Right atrium auricular region (tissue), 2 donors: ENCODE results near the gene MCRS1. TPM values are rescaled to one million over a fixed set of nuclear protein-coding genes. Genes with fewer than 3 reads are reported as not detected.

Experiments
- DNase-seq: peaks from one replicate; pipeline ENCODE4 v3.0.0-alpha.2; 2019; ENCODE audit warnings: low spot score
- H3K27ac ChIP-seq, 2 donors: fragments of 200-600 bp; sonication (generic); 1 replicate in 1 of 2; 2 replicates in 1 of 2; pipeline ENCODE4 v1.5.1; 2016 to 2019
- H3K27me3 ChIP-seq, 2 donors: fragments of 200-600 bp; sonication (generic); one replicate each; pipeline versions ENCODE4 v1.5.1 to v1.6.0; 2017 to 2019
- H3K36me3 ChIP-seq: fragments of 200-600 bp; sonication (generic); one replicate; pipeline ENCODE4 v1.5.1; 2016
- H3K4me1 ChIP-seq, 2 donors: fragments of 200-600 bp; sonication (generic); one replicate each; pipeline versions ENCODE4 v1.5.1 to v1.6.0; 2017 to 2019
- H3K4me3 ChIP-seq, 2 donors: fragments of 200-600 bp; sonication (generic); 1 replicate in 1 of 2; 2 replicates in 1 of 2; pipeline ENCODE4 v1.5.1; 2017 to 2019; ENCODE audit warnings: mild to moderate bottlenecking in 1 of 2, moderate library complexity in 1 of 2
- H3K9me3 ChIP-seq, 2 donors: fragments of 200-600 bp; sonication (generic); one replicate each; pipeline ENCODE4 v1.5.1; 2019
- total RNA-seq, 2 donors: library from RNA; depleted of rRNA; stranded (reverse); fragments of >200 nt; gene quantifications; one replicate each; pipeline ENCODE4 v1.1.0, GENCODE V29; 2016
- TF ChIP-seq, protein P1 (sequence below), 2 donors: fragments of 200-600 bp; sonication (generic); IDR thresholded peaks; one replicate each; pipeline ENCODE4 v1.5.1; 2019; ENCODE audit warnings: antibody characterized with exemption in 2 of 2

Gene MCRS1
- total RNA-seq, 2 donors from 2014 or later, result 81.8 to 82.8 TPM

DNA sequence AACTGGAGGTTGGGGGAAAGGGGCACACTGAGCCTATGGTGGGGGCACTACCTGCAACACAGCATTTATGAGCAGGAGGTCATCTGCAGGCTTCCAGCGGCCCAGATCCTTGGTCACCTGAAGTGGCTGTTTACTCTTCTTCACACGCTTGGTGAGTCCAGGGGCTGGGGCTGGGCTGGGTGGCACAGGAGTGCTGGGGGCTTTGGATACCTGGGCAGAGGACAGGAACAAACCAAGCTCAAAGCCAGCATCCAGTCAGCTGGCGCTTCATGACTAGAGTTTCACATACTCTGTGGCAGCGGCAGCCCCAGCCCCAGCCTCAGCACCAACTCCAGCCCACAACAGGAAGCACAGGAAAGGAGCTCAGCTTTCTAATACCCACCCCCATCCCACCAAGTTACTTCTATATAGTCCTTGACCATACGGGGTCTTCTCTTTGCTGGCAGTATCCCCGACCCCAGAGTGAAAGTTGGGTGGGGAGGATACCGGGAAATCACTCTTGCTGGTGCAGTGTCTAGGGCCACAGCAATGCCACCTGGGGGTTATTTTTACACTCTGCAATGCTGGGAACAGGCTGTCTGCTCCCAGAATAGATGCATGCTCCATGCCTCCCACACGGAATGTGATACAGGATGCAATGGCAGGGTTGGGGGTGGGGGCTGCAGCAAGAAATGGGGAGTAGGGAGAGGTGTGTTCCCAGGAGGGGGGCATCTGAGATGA is 3.1 kb downstream of the MCRS1 start:
- no peaks in the 10 kb centered on the region for H3K27me3 ChIP-seq
- peak overlapping the region; percentile 91 for H3K27ac ChIP-seq
- peaks cover 48% of the 10 kb centered on the region for H3K36me3 ChIP-seq
- no peak for DNase-seq
- peak overlapping the region; percentile 13 to 15 for H3K4me3 ChIP-seq
- no peaks in the 10 kb centered on the region for H3K9me3 ChIP-seq
- TF ChIP-seq, protein P1, sequence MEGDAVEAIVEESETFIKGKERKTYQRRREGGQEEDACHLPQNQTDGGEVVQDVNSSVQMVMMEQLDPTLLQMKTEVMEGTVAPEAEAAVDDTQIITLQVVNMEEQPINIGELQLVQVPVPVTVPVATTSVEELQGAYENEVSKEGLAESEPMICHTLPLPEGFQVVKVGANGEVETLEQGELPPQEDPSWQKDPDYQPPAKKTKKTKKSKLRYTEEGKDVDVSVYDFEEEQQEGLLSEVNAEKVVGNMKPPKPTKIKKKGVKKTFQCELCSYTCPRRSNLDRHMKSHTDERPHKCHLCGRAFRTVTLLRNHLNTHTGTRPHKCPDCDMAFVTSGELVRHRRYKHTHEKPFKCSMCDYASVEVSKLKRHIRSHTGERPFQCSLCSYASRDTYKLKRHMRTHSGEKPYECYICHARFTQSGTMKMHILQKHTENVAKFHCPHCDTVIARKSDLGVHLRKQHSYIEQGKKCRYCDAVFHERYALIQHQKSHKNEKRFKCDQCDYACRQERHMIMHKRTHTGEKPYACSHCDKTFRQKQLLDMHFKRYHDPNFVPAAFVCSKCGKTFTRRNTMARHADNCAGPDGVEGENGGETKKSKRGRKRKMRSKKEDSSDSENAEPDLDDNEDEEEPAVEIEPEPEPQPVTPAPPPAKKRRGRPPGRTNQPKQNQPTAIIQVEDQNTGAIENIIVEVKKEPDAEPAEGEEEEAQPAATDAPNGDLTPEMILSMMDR (IDR thresholded peaks at IDR 0.05), result no peak
- peaks cover 0 to 52% of the 10 kb centered on the region in 2 donors for H3K4me1 ChIP-seq

DNA sequence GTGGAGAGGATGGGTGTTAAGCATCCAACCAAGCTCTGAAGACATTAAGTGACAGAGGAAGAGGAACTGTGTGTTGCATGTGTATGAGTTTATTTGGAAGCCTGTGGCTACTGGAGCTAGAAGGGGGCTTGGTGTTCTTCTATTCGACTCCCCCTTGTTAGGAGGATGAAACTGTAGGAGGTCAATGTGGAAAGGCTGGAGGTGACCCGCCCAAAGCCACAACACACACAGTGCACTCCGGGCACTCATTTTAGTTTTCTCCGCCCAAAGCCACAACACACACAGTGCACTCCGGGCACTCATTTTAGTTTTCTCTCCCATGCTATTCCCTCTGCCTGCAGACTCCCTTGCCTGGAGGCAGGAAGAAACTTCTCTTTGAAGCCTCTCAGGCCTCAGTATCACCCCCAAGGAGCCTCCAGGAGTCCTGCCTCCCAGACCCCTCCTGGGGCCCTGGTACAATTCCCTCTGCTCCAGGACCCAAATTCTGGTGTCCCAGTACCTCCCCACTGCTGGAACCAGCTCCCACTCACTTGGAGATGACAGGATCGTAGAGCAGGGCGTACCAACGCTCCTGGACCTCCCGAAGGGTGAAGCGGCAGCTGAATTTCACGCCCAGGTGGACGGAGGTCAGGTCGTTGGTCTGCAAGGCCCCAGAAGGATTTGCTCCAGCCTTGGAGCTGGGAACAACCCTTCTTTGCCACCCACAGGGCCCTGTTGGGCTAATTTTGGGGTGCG is 3.8 kb downstream of the MCRS1 start:
- no peak for DNase-seq
- Histone ChIP-seq H3K36me3 (peaks cover 55% of the 10 kb centered on the region), H3K27ac (peak overlapping the region; percentile 91), H3K27me3 (no peaks in the 10 kb centered on the region), H3K9me3 (no peaks in the 10 kb centered on the region), H3K4me3 (peak overlapping the region in 1 of 2 donors; percentile 15), H3K4me1 (peaks cover 0 to 45% of the 10 kb centered on the region in 2 donors)
- TF ChIP-seq, protein P1 (IDR thresholded peaks at IDR 0.05), result no peak

DNA sequence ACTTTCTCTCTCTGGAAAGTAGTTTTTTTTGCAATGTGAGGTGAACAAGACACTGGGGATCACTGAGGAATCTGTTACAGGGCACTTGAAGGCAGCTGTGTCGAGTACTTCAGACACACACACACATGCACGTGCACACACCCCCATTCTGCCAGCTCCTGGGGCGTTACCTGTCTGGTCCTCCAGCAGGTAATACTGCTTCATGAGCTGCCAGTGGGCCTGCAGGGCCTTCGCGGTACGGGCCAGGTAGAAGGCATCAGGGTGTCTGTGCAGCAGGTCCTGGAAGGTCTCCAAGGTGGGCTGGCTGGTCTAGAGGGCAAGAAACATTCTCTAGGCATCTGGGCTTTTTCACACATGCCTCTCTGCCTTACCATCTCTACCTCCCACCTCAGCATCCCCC is 5.1 kb downstream of the MCRS1 start:
- TF ChIP-seq, protein P1 (IDR thresholded peaks at IDR 0.05), result no peak

DNA sequence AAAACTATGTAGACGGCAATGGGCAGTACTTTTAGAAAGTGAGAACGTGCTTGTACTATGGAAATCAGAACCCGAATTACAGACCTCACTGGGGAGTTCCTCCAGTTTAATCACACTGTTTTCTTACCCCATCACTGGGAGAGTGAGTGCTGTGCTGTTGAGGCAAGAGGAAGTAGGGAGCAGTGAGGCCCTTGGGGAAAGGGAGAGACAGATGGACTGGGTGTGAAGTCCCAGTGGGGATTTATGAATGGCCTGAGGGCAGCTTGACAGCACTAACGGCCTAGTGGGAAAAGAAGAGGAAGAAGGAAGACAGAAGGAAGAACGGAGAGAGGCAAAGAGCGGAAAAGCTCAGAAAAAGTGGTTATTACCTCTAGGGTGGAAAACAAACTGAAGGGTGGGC is 5.7 kb downstream of the MCRS1 start:
- Histone ChIP-seq H3K27me3 (no peaks in the 10 kb centered on the region), H3K9me3 (no peaks in the 10 kb centered on the region), H3K36me3 (peaks cover 74% of the 10 kb centered on the region), H3K27ac (no peak overlapping the region), H3K4me3 (no peak overlapping the region), H3K4me1 (peaks cover 0 to 36% of the 10 kb centered on the region in 2 donors)
- DNase-seq, result no peak
- TF ChIP-seq, protein P1 (IDR thresholded peaks at IDR 0.05), result no peak

More for the DNA sequence above, 5.1 kb downstream of the MCRS1 start:
- Histone ChIP-seq H3K27ac (no peak overlapping the region), H3K36me3 (peaks cover 68% of the 10 kb centered on the region), H3K27me3 (no peaks in the 10 kb centered on the region), H3K4me3 (no peak overlapping the region), H3K4me1 (peaks cover 0 to 39% of the 10 kb centered on the region in 2 donors), H3K9me3 (no peaks in the 10 kb centered on the region)
- no peak for DNase-seq

DNA sequence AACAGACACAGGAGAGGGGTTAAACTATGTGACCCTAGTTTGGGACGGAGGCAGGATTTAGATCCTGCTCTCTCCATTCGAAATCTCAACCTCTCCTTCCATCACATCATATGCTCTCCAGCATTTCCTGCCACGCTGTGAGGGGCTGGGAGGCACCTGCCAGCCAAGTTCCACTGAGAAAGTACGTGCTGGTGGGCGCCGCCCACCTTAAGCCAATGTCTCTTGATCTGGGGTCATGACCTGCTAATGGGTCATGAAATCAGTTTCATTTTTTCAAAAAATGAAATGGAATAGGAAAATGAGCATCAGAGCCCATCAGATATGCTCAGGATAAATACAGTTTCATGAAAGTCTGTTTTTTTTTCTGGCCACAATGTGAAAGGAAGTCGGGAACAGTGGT is 7.2 kb downstream of the MCRS1 start:
- Histone ChIP-seq H3K36me3 (peaks cover 86% of the 10 kb centered on the region), H3K9me3 (no peaks in the 10 kb centered on the region), H3K27me3 (no peaks in the 10 kb centered on the region)

More for the DNA sequence above, 7.2 kb downstream of the MCRS1 start:
- Histone ChIP-seq H3K4me1 (peaks cover 0 to 21% of the 10 kb centered on the region in 2 donors), H3K4me3 (no peak overlapping the region), H3K27ac (no peak overlapping the region)
- TF ChIP-seq, protein P1 (IDR thresholded peaks at IDR 0.05), result no peak
- no peak for DNase-seq
